ENCODE data around the gene KCNRG. TPM values are rescaled to one million over a fixed set of nuclear protein-coding genes. Genes with fewer than 3 reads are reported as not detected.

Gene KCNRG
- total RNA-seq, 4 donors from 2014 or later: 0.32 to 6.7 (median 3.4) TPM

- Histone ChIP-seq H3K9me3 (no peaks in the 10 kb centered on the region), H3K4me3 (no peak overlapping the region), H3K36me3 (peaks cover 0 to 50% of the 10 kb centered on the region in 2 donors), H3K27ac (peak overlapping the region in 1 of 4 donors; percentile 59), H3K4me1 (peaks cover 7 to 52% (median 27%) of the 10 kb centered on the region in 3 donors), H3K27me3 (no peaks in the 10 kb centered on the region)
- no peak for TF ChIP-seq CTCF (IDR thresholded peaks at IDR 0.05)
- no peak for TF ChIP-seq POLR2A (IDR thresholded peaks at IDR 0.05)
- TF ChIP-seq POLR2AphosphoS5 (IDR thresholded peaks at IDR 0.05): no peak
- no peak for TF ChIP-seq EP300 (IDR thresholded peaks at IDR 0.05)
- ATAC-seq: no peak
Observed at GRCh38 chr13:50017819-50018218, 2.6 kb downstream of the KCNRG start.

DNA sequence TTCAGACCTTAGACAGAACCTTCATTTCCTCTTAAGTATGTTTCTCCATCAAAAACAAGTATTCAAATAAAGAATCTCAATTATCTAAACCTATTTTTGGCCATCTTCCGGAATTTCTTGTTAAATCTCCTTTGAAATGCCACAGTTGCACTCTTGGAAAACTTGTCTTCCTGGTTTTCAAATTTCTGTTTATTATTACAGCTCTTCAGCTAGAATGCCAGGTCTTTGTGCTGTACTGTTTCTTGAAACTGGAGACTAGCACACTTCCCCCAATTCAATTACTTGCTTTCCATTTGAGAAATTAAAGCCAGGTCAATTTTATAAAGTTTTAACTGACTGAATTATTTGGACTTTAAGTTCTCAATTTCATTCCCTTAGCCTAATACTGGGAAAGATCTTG is 10.2 kb downstream of the KCNRG start:
- WGBS, 2 donors (ENCODE audit: low coverage in 1 of 2): 27 to 38% methylated on average over 1 of the region's 1 CpG
- Histone ChIP-seq H3K27me3 (no peaks in the 10 kb centered on the region), H3K9me3 (no peaks in the 10 kb centered on the region), H3K36me3 (peaks cover 0 to 23% of the 10 kb centered on the region in 2 donors), H3K4me3 (no peak overlapping the region), H3K27ac (peak overlapping the region in 1 of 4 donors; percentile 13), H3K4me1 (peaks cover 0 to 13% (median 6%) of the 10 kb centered on the region in 3 donors)
- ATAC-seq: no peak
- TF ChIP-seq EP300 (IDR thresholded peaks at IDR 0.05) (no peak), POLR2AphosphoS5 (IDR thresholded peaks at IDR 0.05) (no peak), CTCF (IDR thresholded peaks at IDR 0.05) (no peak), POLR2A (IDR thresholded peaks at IDR 0.05) (no peak)

- Histone ChIP-seq H3K36me3 (peaks cover 0 to 10% of the 10 kb centered on the region in 2 donors), H3K27me3 (no peaks in the 10 kb centered on the region), H3K9me3 (no peaks in the 10 kb centered on the region), H3K4me3 (no peak overlapping the region), H3K27ac (no peak overlapping the region), H3K4me1 (peaks cover 0 to 13% (median 6%) of the 10 kb centered on the region in 3 donors)
- WGBS, 2 donors (ENCODE audit: low coverage in 1 of 2): 73 to 91% methylated on average over 2 of the region's 2 CpGs
- no peak for ATAC-seq
- TF ChIP-seq EP300 (IDR thresholded peaks at IDR 0.05): no peak
- TF ChIP-seq POLR2AphosphoS5 (IDR thresholded peaks at IDR 0.05): no peak
- TF ChIP-seq CTCF (IDR thresholded peaks at IDR 0.05): no peak
- no peak for TF ChIP-seq POLR2A (IDR thresholded peaks at IDR 0.05)
Observed at GRCh38 chr13:50026788-50027473, 11.7 kb downstream of the KCNRG start.

GRCh38 chr13:50030315-50030714 is 15.1 kb downstream of the KCNRG start:
- Histone ChIP-seq H3K4me1 (peaks cover 0 to 9% (median 6%) of the 10 kb centered on the region in 3 donors), H3K4me3 (no peak overlapping the region), H3K27ac (no peak overlapping the region), H3K27me3 (no peaks in the 10 kb centered on the region), H3K9me3 (no peaks in the 10 kb centered on the region), H3K36me3 (no peaks in the 10 kb centered on the region)
- no peak for ATAC-seq
- WGBS, 2 donors (ENCODE audit: low coverage in 1 of 2): 84 to 100% methylated on average over 3 of the region's 3 CpGs
- TF ChIP-seq POLR2AphosphoS5 (IDR thresholded peaks at IDR 0.05) (no peak), EP300 (IDR thresholded peaks at IDR 0.05) (no peak), CTCF (IDR thresholded peaks at IDR 0.05) (no peak), POLR2A (IDR thresholded peaks at IDR 0.05) (no peak)

DNA sequence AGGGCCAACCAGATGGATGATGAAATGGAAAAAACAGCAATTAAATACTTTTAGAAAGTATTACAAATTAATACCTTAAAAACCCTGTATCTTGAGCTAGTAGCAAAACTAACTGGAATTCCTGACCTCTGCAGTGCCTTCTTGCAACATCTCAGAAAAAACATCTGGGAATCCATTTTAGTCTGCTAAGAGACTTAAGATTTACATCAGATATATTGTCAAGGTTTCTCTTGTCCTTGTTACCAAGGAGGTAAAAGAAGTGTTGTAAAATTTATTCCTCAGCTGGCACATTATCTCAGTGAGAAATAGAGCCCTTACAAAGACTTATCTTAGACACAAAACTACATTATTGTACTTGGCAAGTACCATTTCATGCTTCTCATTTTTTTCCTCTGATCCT is 18.5 kb downstream of the KCNRG start:
- peak overlapping the region in 1 of 4 donors; percentile 41 for H3K27ac ChIP-seq
- ATAC-seq: no peak
- TF ChIP-seq POLR2AphosphoS5 (IDR thresholded peaks at IDR 0.05) (no peak), POLR2A (IDR thresholded peaks at IDR 0.05) (no peak), EP300 (IDR thresholded peaks at IDR 0.05) (no peak), CTCF (IDR thresholded peaks at IDR 0.05) (no peak)

More for the DNA sequence above, 18.5 kb downstream of the KCNRG start:
- Histone ChIP-seq H3K36me3 (no peaks in the 10 kb centered on the region), H3K4me1 (no peaks in the 10 kb centered on the region), H3K4me3 (no peak overlapping the region), H3K9me3 (no peaks in the 10 kb centered on the region), H3K27me3 (no peaks in the 10 kb centered on the region)
